Liver (tissue), 9 donors: ENCODE results near the gene PPT1. TPM values are rescaled to one million over a fixed set of nuclear protein-coding genes. Genes with fewer than 3 reads are reported as not detected.

Experiments used
- DNase-seq: peaks from one replicate; pipeline ENCODE4 v3.0.0-alpha.2; 2017; ENCODE audit warnings: low spot score
- H3K27ac ChIP-seq, 2 donors: one replicate each; pipeline ENCODE4 v1.7.0; 2013; ENCODE audit warnings: inconsistent platforms in 2 of 2, low read length in 2 of 2, control low read depth in 1 of 2, low read depth in 1 of 2, mild to moderate bottlenecking in 1 of 2
- H3K27me3 ChIP-seq, 4 donors: one replicate each; pipeline versions ENCODE4 v1.6.1 to v1.7.0; 2013; ENCODE audit warnings: low read length in 3 of 4, inconsistent platforms in 1 of 4, mild to moderate bottlenecking in 1 of 4, moderate library complexity in 1 of 4; ENCODE audit not compliant: control insufficient read depth in 4 of 4, insufficient read depth in 4 of 4
- H3K36me3 ChIP-seq, 4 donors: one replicate each; pipeline versions ENCODE4 v1.6.1 to v1.7.0; 2013; ENCODE audit warnings: low read length in 3 of 4, mild to moderate bottlenecking in 3 of 4, low read depth in 1 of 4, moderate library complexity in 1 of 4; ENCODE audit not compliant: control insufficient read depth in 4 of 4, insufficient read depth in 3 of 4
- H3K4me1 ChIP-seq, 4 donors: one replicate each; pipeline versions ENCODE4 v1.6.1 to v1.7.0; 2013; ENCODE audit warnings: low read length in 3 of 4, mild to moderate bottlenecking in 3 of 4, moderate library complexity in 1 of 4; ENCODE audit not compliant: control insufficient read depth in 4 of 4, insufficient read depth in 4 of 4
- H3K4me3 ChIP-seq, 3 donors: one replicate each; pipeline versions ENCODE4 v1.6.1 to v1.7.0; 2013; ENCODE audit warnings: low read length in 3 of 3, control low read depth in 1 of 3, low read depth in 1 of 3, mild to moderate bottlenecking in 1 of 3
- H3K9ac ChIP-seq, 2 donors: one replicate each; pipeline ENCODE4 v1.7.0; 2013; ENCODE audit warnings: low read length in 2 of 2, mild to moderate bottlenecking in 2 of 2, moderate library complexity in 2 of 2, control low read depth in 1 of 2, low read depth in 1 of 2
- H3K9me3 ChIP-seq, 4 donors: one replicate each; pipeline versions ENCODE4 v1.6.1 to v1.7.0; 2013; ENCODE audit warnings: low read length in 3 of 4; ENCODE audit not compliant: control insufficient read depth in 4 of 4
- CTCF ChIP-seq: fragments of 150-350 bp; IDR thresholded peaks from 2 replicates; pipeline ENCODE4 v1.5.1; 2017; ENCODE audit warnings: improper control_type of control experiment, low read depth, low read length; ENCODE audit not compliant: missing input control
- EGR1 ChIP-seq, 2 donors: IDR thresholded peaks; 2 replicates each; pipeline ENCODE4 v1.6.1; 2016 to 2018; ENCODE audit warnings: antibody characterized with exemption in 2 of 2, low read depth in 2 of 2
- FOXA1 ChIP-seq: IDR thresholded peaks from 2 replicates; pipeline ENCODE4 v1.6.1; 2016; ENCODE audit warnings: antibody characterized with exemption
- GABPA ChIP-seq, 2 donors: IDR thresholded peaks in 1 of 2; conservative IDR thresholded peaks in 1 of 2; 2 replicates each; pipeline ENCODE4 v1.6.1; 2016; ENCODE audit warnings: antibody characterized with exemption in 2 of 2, mild to moderate bottlenecking in 1 of 2, moderate library complexity in 1 of 2
- HNF4A ChIP-seq, 2 donors: conservative IDR thresholded peaks; 2 replicates each; pipeline ENCODE4 v1.6.1; 2016; ENCODE audit warnings: antibody characterized with exemption in 2 of 2, mild to moderate bottlenecking in 2 of 2
- HNF4G ChIP-seq: IDR thresholded peaks from 2 replicates; pipeline ENCODE4 v1.6.1; 2016; ENCODE audit warnings: antibody characterized with exemption
- JUND ChIP-seq, 2 donors: IDR thresholded peaks; 2 replicates each; pipeline ENCODE4 v1.6.1; 2016; ENCODE audit warnings: antibody characterized with exemption in 2 of 2
- NR2F2 ChIP-seq: IDR thresholded peaks from 2 replicates; pipeline ENCODE4 v1.6.1; 2016; ENCODE audit warnings: antibody characterized with exemption
- RAD21 ChIP-seq, 2 donors: IDR thresholded peaks; 2 replicates each; pipeline ENCODE4 v1.6.1; 2016; ENCODE audit warnings: antibody characterized with exemption in 2 of 2, mild to moderate bottlenecking in 2 of 2
- RXRA ChIP-seq, 2 donors: IDR thresholded peaks; 2 replicates each; pipeline ENCODE4 v1.6.1; 2017 to 2018; ENCODE audit warnings: antibody characterized with exemption in 2 of 2, mild to moderate bottlenecking in 1 of 2
- SP1 ChIP-seq: IDR thresholded peaks from 2 replicates; pipeline ENCODE4 v1.6.1; 2018; ENCODE audit warnings: antibody characterized with exemption, mild to moderate bottlenecking
- YY1 ChIP-seq: IDR thresholded peaks from 2 replicates; pipeline ENCODE4 v1.6.1; 2016; ENCODE audit warnings: antibody characterized with exemption, mild to moderate bottlenecking
- ZBTB33 ChIP-seq: IDR thresholded peaks from 2 replicates; pipeline ENCODE4 v1.6.1; 2016; ENCODE audit warnings: antibody characterized with exemption
- WGBS: extraction: QIAGEN DNeasy Blood & Tissue Kit; methylation state at CpG from one replicate; pipeline ENCODE4 v1.1.7; 2013; 5-methylcytosine and 5-hydroxymethylcytosine counted together
- polyA plus RNA-seq, 2 donors: library from polyadenylated mRNA; stranded (reverse) in 1 of 2; unstranded in 1 of 2; fragments of 200-250 nt in 1 of 2; fragments of >200 nt in 1 of 2; fragmentation: Nextera tagmentation in 1 of 2; extraction: Ambion mirVana in 1 of 2; gene quantifications; one replicate each; pipeline versions ENCODE4 v1.2.1 to v1.2.3, GENCODE V29; 2013 to 2015
- total RNA-seq, 2 donors: library from RNA; depleted of rRNA; stranded (reverse); fragments of >200 nt; gene quantifications; one replicate each; pipeline ENCODE4 v1.2.3, GENCODE V29; 2014
- TF ChIP-seq, protein P1 (sequence below): IDR thresholded peaks from 2 replicates; pipeline ENCODE4 v1.6.1; 2016; ENCODE audit warnings: antibody characterized with exemption
- TF ChIP-seq, protein P2 (sequence below): IDR thresholded peaks from 2 replicates; pipeline ENCODE4 v1.6.1; 2016; ENCODE audit warnings: antibody characterized with exemption
- donor health status: healthy.
- donor health status: healthy.
- donor health status: healthy.
- donor health status: healthy.
- donor health status: healthy.

PPT1 gene
- total and polyA plus RNA-seq, 4 donors, result 15.4 to 46.8 (median 27.1) TPM

DNA sequence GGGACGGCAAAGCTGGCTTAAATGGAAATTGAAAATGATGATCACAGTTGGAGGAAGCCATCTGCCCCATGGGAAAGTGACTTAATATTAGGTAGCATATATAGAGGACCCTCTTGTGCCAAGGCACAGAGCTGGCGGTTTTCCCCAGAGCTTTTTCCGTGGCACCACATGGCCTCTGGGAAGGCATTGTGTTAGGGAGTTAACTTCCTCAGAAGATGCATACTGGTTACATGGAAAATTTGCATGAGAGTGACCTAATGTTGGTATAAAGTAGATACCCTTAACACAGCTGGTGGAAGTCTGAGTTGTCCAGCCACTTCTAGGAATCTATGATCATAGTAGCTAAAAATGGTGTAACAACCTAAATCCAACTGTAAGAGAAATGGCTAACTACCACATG, 29.2 kb downstream of the PPT1 start:
- Histone ChIP-seq H3K4me3 (no peak overlapping the region), H3K4me1 (no peaks in the 10 kb centered on the region), H3K9ac (no peak overlapping the region), H3K9me3 (no peaks in the 10 kb centered on the region), H3K36me3 (peaks cover 25 to 88% (median 78%) of the 10 kb centered on the region in 4 donors), H3K27ac (no peak overlapping the region), H3K27me3 (no peaks in the 10 kb centered on the region)
- TF ChIP-seq, protein P1, sequence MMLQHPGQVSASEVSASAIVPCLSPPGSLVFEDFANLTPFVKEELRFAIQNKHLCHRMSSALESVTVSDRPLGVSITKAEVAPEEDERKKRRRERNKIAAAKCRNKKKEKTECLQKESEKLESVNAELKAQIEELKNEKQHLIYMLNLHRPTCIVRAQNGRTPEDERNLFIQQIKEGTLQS, result no peak
- TF ChIP-seq EGR1 (IDR thresholded peaks at IDR 0.05; ENCODE audit: low read depth in 2 of 2), result no peak
- no peak for TF ChIP-seq ZBTB33
- TF ChIP-seq YY1, result no peak
- TF ChIP-seq HNF4G, result no peak
- TF ChIP-seq JUND (IDR thresholded peaks at IDR 0.05), result no peak
- no peak for TF ChIP-seq RXRA (IDR thresholded peaks at IDR 0.05)
- TF ChIP-seq GABPA (IDR thresholded peaks at IDR 0.05 in 1 of 2, conservative IDR thresholded peaks at IDR 0.05 in 1 of 2), result no peak
- no peak for TF ChIP-seq HNF4A (conservative IDR thresholded peaks at IDR 0.05)
- TF ChIP-seq SP1, result no peak
- WGBS, result 92% methylated on average over 3 of the region's 3 CpGs
- DNase-seq, result no peak

DNA sequence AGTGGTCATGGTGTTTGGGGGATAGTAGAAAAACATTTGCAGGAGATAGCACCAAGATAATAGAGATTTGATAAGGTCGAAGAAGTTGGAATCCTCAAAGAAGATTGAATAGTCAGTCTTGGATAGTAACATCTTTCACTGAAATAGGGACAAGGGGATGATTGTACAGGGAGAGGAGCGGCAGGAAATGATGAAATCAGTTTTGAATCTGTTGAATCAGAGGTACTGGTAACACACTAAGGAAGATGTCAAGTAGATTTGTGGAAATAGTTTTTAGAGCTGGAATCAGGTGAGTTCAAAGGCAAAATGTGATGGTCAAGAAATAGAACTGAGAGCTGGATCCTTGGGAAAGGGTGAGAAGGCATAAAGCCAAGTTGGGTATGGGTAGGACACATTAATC, 30.0 kb downstream of the PPT1 start:
- WGBS, result 92% methylated on average over 2 of the region's 2 CpGs
- H3K4me3 ChIP-seq, result no peak overlapping the region
- TF ChIP-seq YY1, result no peak
- no peak for TF ChIP-seq NR2F2
- no peak for TF ChIP-seq EGR1 (IDR thresholded peaks at IDR 0.05; ENCODE audit: low read depth in 2 of 2)
- no peak for TF ChIP-seq RAD21 (IDR thresholded peaks at IDR 0.05)
- TF ChIP-seq, protein P1, result no peak
- TF ChIP-seq, protein P2, sequence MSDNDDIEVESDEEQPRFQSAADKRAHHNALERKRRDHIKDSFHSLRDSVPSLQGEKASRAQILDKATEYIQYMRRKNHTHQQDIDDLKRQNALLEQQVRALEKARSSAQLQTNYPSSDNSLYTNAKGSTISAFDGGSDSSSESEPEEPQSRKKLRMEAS, result no peak
- TF ChIP-seq FOXA1, result no peak
- TF ChIP-seq HNF4G, result no peak
- TF ChIP-seq CTCF, result no peak
- TF ChIP-seq JUND (IDR thresholded peaks at IDR 0.05), result no peak
- no peak for TF ChIP-seq HNF4A (conservative IDR thresholded peaks at IDR 0.05)
- no peak overlapping the region for H3K27ac ChIP-seq
- no peaks in the 10 kb centered on the region for H3K4me1 ChIP-seq
- DNase-seq, result no peak
- no peaks in the 10 kb centered on the region for H3K9me3 ChIP-seq
- H3K9ac ChIP-seq, result no peak overlapping the region
- H3K36me3 ChIP-seq, result peaks cover 25 to 85% (median 74%) of the 10 kb centered on the region in 4 donors
- H3K27me3 ChIP-seq, result no peaks in the 10 kb centered on the region
